HepG2 (cell line): ENCODE data around the gene UBE2R2. TPM values are rescaled to one million over a fixed set of nuclear protein-coding genes. Genes with fewer than 3 reads are reported as not detected.

Experiments
- CC2D1A ChIP-seq: sonication (generic); formaldehyde crosslinking; IDR thresholded peaks from 2 replicates; pipeline ENCODE4 v1.8.1; 2023; ENCODE audit warnings: mild to moderate bottlenecking, missing genetic modification reagents
- IKZF4 ChIP-seq: sonication (generic); formaldehyde crosslinking; IDR thresholded peaks from 2 replicates; pipeline ENCODE4 v1.5.1; 2020; ENCODE audit warnings: borderline replicate concordance, mild to moderate bottlenecking, low read depth, missing genetic modification reagents; ENCODE audit errors: not compliant biosample characterization
- NPAS2 ChIP-seq: sonication (generic); formaldehyde crosslinking; IDR thresholded peaks from 2 replicates; pipeline ENCODE4 v1.8.0; 2022; ENCODE audit warnings: mild to moderate bottlenecking, missing genetic modification reagents, borderline replicate concordance
- PHF8 ChIP-seq: sonication (generic); formaldehyde crosslinking; IDR thresholded peaks from 2 replicates; pipeline ENCODE4 v1.5.0; 2020; ENCODE audit warnings: missing genetic modification reagents
- SMAD9 ChIP-seq: sonication (generic); formaldehyde crosslinking; IDR thresholded peaks from 2 replicates; pipeline ENCODE4 v1.5.1; 2020; ENCODE audit warnings: mild to moderate bottlenecking, missing genetic modification reagents
- SMYD3 ChIP-seq: sonication (generic); formaldehyde crosslinking; IDR thresholded peaks from 2 replicates; pipeline ENCODE4 v1.8.1; 2023; ENCODE audit warnings: mild to moderate bottlenecking, missing genetic modification reagents
- SSRP1 ChIP-seq: IDR thresholded peaks from 2 replicates; pipeline ENCODE4 v1.6.1; 2016; ENCODE audit warnings: control low read depth
- TBL1XR1 ChIP-seq: fragments of 150-350 bp; IDR thresholded peaks from 2 replicates; pipeline ENCODE4 v1.6.1; 2014; ENCODE audit warnings: borderline replicate concordance, low read length; ENCODE audit not compliant: partially characterized antibody
- ZNF180 ChIP-seq: sonication (generic); formaldehyde crosslinking; IDR thresholded peaks from 2 replicates; pipeline ENCODE4 v1.4.0; 2020; ENCODE audit warnings: low read depth, missing genetic modification reagents, borderline replicate concordance
- ZNF251 ChIP-seq: sonication (generic); formaldehyde crosslinking; IDR thresholded peaks from 2 replicates; pipeline ENCODE4 v1.9.0; 2021; ENCODE audit warnings: mild to moderate bottlenecking, missing genetic modification reagents
- ZNF256 ChIP-seq: sonication (generic); formaldehyde crosslinking; conservative IDR thresholded peaks from 2 replicates; pipeline ENCODE4 v1.4.0; 2020; ENCODE audit warnings: missing genetic modification reagents
- ZNF430 ChIP-seq: sonication (generic); formaldehyde crosslinking; IDR thresholded peaks from 2 replicates; pipeline ENCODE4 v1.9.0; 2021; ENCODE audit warnings: mild to moderate bottlenecking, missing genetic modification reagents
- ZNF614 ChIP-seq: IDR thresholded peaks from 2 replicates; pipeline ENCODE4 v1.6.1; 2018; ENCODE audit warnings: missing biosample characterization, missing genetic modification reagents, inconsistent platforms, borderline replicate concordance
- ZSCAN22 ChIP-seq: sonication (generic); formaldehyde crosslinking; IDR thresholded peaks from 2 replicates; pipeline ENCODE4 v1.4.0; 2020; ENCODE audit warnings: mild to moderate bottlenecking, missing genetic modification reagents
- polyA plus RNA-seq, 8 experiments: library from polyadenylated mRNA; depleted of rRNA in 3 of 8; stranded (reverse) in 7 of 8; unstranded in 1 of 8; fragments of >200 nt; fragmentation: Illumina TruSeq in 4 of 8; extraction: Trizol in 4 of 8; gene quantifications; 2 replicates each; pipeline versions ENCODE4 v1.2.1 to v1.2.3, GENCODE V29; 2011 to 2016; ENCODE audit warnings: low read depth in 4 of 8, missing spikeins in 1 of 8, mixed read lengths in 1 of 8; ENCODE audit not compliant: insufficient read depth in 1 of 8
- total RNA-seq, 5 experiments: library from RNA; depleted of rRNA; stranded (reverse); fragments of >200 nt; fragmentation: Illumina TruSeq; extraction: Trizol; gene quantifications; 2 replicates each; pipeline ENCODE4 v1.2.3, GENCODE V29; 2016; ENCODE audit warnings: low read depth in 1 of 5
- TF ChIP-seq, protein P1 (sequence below): sonication (generic); formaldehyde crosslinking; conservative IDR thresholded peaks from 2 replicates; pipeline ENCODE4 v1.8.0; 2022; ENCODE audit warnings: low read depth, missing genetic modification reagents
- TF ChIP-seq, protein P2 (sequence below): sonication (generic); formaldehyde crosslinking; IDR thresholded peaks from 2 replicates; pipeline ENCODE4 v1.4.0; 2020; ENCODE audit warnings: mild to moderate bottlenecking, missing genetic modification reagents
- TF ChIP-seq, protein P3 (sequence below): sonication (generic); formaldehyde crosslinking; IDR thresholded peaks from 2 replicates; pipeline ENCODE4 v1.4.0; 2020; ENCODE audit warnings: missing genetic modification reagents

Gene UBE2R2
- total and polyA plus RNA-seq, 2 of the 13 experiments (the other 11 are each of a cell fraction or from before 2014, with no cell fraction given): 14.8 to 20.9 TPM

DNA sequence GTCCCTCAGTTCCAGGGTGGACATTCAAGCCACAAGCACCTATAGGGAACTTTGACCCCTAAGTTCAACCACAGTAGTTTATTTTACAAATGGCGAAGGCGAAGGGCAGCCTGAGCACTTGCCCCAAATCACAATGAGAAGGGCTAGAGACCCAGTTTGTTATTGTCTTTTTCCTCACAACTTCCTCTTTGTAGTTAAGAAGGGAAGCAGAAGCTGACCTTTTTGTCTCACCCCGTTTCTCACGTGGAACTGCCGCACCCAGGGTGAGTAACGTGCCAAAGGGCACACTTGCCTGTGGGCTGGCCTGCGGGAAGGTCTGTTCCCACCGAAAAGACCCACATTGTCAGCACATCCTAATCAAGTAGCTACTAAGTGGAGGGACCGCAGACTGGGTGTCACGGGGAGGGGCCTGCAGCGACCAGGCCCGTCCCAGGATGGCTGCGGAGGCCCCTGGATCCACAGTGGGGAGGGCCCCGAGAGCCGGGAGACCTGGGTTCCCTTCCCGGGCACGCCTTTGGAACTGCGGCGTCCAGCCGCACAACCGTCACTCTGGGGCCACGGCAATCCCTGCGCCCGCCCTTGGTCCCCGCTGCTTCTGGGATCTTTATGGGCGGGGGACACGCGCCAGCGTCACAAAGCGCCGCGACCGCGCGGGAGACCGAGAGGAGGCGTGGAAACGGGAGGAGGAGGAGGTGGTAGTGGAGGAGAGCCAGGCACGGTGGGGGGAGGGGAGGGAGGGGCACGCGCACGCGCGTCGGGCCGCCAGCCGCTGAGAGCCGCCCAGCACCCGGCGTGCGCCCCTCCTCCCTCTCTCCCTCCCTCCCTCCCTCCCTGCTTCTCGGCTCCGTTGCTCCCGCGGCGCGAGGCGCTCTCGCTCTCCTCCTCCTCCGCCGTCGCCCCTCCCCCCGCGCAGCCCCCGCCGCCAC, at the start of gene UBE2R2 (continued):
- TF ChIP-seq ZSCAN22 (CRISPR knock-in tag): 0 out of 2 replicates have a peak, but pooled peaks have one; percentile 20
- TF ChIP-seq, protein P1, sequence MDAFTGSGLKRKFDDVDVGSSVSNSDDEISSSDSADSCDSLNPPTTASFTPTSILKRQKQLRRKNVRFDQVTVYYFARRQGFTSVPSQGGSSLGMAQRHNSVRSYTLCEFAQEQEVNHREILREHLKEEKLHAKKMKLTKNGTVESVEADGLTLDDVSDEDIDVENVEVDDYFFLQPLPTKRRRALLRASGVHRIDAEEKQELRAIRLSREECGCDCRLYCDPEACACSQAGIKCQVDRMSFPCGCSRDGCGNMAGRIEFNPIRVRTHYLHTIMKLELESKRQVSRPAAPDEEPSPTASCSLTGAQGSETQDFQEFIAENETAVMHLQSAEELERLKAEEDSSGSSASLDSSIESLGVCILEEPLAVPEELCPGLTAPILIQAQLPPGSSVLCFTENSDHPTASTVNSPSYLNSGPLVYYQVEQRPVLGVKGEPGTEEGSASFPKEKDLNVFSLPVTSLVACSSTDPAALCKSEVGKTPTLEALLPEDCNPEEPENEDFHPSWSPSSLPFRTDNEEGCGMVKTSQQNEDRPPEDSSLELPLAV (CRISPR knock-in tag): no peak
- TF ChIP-seq CC2D1A (CRISPR knock-in tag): no peak
- TF ChIP-seq ZNF251 (CRISPR knock-in tag): no peak
- 0 out of 2 replicates have a peak, but pooled peaks have one; percentile 14 for TF ChIP-seq ZNF180 (CRISPR knock-in tag)
- TF ChIP-seq SSRP1 (CRISPR knock-in tag): no peak
- TF ChIP-seq SMYD3: no peak
- TF ChIP-seq IKZF4: peak; percentile 70
- 0 out of 2 replicates have a peak, but pooled peaks have one; percentile 60 for TF ChIP-seq ZNF256
- TF ChIP-seq ZNF614 (CRISPR knock-in tag): 0 out of 2 replicates have a peak, but pooled peaks have one; percentile 31
- TF ChIP-seq PHF8 (CRISPR knock-in tag): peak; percentile 81
- no peak for TF ChIP-seq NPAS2
- peak; percentile 74; the same call in 1 of the 2 replicates for TF ChIP-seq ZNF430 (CRISPR knock-in tag)
- TF ChIP-seq SMAD9: 0 out of 2 replicates have a peak, but pooled peaks have one; percentile 48
- no peak for TF ChIP-seq TBL1XR1
- TF ChIP-seq, protein P2, sequence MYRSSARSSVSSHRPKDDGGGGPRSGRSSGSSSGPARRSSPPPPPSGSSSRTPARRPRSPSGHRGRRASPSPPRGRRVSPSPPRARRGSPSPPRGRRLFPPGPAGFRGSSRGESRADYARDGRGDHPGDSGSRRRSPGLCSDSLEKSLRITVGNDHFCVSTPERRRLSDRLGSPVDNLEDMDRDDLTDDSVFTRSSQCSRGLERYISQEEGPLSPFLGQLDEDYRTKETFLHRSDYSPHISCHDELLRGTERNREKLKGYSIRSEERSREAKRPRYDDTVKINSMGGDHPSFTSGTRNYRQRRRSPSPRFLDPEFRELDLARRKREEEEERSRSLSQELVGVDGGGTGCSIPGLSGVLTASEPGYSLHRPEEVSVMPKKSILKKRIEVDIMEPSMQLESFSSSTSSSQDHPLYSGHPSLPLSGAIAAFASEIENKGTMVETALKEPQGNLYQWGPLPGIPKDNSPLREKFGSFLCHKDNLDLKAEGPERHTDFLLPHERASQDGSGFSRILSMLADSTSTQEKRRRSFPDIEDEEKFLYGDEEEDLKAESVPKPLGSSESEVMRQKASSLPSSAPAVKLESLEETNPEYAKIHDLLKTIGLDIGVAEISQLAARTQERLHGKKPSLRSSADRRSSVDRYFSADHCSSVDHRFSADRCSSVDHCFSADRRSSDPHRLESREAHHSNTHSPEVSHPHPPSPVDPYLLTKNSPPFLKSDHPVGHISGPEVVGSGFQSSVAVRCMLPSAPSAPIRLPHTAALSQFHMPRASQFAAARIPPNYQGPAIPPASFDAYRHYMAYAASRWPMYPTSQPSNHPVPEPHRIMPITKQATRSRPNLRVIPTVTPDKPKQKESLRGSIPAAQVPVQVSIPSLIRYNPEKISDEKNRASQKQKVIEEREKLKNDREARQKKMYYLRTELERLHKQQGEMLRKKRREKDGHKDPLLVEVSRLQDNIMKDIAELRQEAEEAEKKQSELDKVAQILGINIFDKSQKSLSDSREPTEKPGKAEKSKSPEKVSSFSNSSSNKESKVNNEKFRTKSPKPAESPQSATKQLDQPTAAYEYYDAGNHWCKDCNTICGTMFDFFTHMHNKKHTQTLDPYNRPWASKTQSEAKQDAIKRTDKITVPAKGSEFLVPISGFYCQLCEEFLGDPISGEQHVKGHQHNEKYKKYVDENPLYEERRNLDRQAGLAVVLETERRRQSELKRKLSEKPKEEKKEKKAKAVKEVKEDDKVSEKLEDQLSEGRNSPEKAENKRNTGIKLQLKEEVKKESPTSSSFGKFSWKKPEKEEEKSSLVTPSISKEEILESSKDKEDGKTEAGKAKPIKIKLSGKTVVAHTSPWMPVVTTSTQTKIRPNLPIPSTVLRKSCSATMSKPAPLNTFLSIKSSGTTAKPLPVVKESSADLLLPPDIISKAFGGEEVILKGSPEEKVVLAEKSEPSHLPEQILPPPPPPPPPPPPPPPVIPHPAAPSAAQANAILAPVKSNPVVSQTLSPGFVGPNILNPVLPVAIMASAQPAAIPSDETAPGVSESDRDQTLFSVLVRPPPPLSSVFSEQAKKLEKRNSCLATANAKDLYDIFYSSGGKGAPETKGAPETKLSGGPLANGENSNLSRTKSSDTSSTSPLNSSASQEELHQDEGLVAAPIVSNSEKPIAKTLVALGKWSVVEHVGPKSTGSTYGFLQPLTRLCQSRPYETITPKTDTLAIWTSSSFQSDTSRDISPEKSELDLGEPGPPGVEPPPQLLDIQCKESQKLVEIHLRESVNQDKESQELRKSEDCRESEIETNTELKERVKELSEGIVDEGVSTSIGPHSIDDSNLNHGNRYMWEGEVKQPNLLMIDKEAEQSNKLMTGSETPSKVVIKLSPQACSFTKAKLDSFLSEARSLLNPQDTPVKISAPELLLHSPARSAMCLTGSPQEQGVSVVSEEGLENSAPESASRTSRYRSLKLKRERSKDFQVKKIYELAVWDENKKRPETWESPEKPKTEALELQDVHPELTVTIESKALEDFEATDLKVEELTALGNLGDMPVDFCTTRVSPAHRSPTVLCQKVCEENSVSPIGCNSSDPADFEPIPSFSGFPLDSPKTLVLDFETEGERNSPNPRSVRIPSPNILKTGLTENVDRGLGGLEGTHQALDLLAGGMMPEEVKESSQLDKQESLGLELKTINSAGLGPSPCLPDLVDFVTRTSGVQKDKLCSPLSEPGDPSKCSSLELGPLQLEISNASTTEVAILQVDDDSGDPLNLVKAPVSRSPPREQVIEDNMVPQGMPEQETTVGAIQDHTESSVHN (CRISPR knock-in tag): 0 out of 2 replicates have a peak, but pooled peaks have one; percentile 48
- TF ChIP-seq, protein P3, sequence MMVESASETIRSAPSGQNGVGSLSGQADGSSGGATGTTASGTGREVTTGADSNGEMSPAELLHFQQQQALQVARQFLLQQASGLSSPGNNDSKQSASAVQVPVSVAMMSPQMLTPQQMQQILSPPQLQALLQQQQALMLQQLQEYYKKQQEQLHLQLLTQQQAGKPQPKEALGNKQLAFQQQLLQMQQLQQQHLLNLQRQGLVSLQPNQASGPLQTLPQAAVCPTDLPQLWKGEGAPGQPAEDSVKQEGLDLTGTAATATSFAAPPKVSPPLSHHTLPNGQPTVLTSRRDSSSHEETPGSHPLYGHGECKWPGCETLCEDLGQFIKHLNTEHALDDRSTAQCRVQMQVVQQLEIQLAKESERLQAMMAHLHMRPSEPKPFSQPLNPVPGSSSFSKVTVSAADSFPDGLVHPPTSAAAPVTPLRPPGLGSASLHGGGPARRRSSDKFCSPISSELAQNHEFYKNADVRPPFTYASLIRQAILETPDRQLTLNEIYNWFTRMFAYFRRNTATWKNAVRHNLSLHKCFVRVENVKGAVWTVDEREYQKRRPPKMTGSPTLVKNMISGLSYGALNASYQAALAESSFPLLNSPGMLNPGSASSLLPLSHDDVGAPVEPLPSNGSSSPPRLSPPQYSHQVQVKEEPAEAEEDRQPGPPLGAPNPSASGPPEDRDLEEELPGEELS (CRISPR knock-in tag): no peak
